RWPE1 (cell line): Measurements from ENCODE around the gene EHD4.
A peak's percentile ranks its signal among the peaks of the same experiment; 100 is the strongest.

ENCODE experiments used
- CTCF ChIA-PET: fragments of 350-600 bp; sonication (Branson Sonifier 250); formaldehyde crosslinking; extraction: SDS; loops from one replicate; lab custom pipeline; 2021; lab: Yijun Ruan, JAX
- POLR2A ChIA-PET: fragments of 400-600 bp; formaldehyde crosslinking; extraction: SDS; loops from one replicate; lab custom pipeline; 2020; ENCODE audit warnings: antibody characterized with exemption; ENCODE audit not compliant: low non-redundant PET; lab: Yijun Ruan, JAX
- DNase-seq: peaks from one replicate; pipeline ENCODE4 v3.0.0; 2012; ENCODE audit warnings: low spot score
- H3K27ac ChIP-seq: fragments of 450-650 bp; 2 replicates; pipeline ENCODE4 v1.5.1; 2017
- TF ChIP-seq, protein P1 (sequence below): fragments of 450-650 bp; conservative IDR thresholded peaks from 2 replicates; pipeline ENCODE4 v1.5.1; 2017; ENCODE audit warnings: low read depth, mild to moderate bottlenecking

Gene EHD4

DNA sequence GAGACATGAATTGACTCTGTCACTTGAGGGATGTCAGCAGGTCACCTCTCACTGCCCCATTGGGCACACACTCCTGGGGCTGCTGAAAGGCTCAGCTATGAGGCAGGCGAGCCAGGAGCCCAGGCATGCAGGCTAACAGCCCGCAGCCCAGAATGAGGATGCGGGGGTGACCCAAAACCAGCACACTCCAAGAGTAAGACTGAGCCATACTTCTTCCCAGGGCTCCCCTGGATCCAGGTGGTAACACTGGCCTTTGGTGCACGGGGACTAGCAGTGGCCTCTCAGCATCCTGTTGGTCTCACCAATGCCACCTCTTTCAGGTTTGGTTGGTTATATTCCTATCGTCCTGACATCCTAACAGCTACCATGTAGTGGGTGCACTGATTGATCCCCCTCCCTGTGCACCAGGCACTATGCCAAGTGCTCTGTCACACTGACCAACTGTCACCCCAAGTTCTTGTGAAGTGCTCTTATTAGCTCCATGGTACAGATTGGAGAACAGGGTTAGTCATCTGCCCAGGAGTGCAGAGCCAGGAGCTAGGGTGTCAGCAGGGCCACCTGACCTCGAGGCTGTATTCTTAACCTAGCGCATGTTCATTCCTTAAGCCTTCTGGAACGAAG lies 53.7 kb downstream of the EHD4 start:
- peak overlapping the region; percentile 78 for H3K27ac ChIP-seq

DNA sequence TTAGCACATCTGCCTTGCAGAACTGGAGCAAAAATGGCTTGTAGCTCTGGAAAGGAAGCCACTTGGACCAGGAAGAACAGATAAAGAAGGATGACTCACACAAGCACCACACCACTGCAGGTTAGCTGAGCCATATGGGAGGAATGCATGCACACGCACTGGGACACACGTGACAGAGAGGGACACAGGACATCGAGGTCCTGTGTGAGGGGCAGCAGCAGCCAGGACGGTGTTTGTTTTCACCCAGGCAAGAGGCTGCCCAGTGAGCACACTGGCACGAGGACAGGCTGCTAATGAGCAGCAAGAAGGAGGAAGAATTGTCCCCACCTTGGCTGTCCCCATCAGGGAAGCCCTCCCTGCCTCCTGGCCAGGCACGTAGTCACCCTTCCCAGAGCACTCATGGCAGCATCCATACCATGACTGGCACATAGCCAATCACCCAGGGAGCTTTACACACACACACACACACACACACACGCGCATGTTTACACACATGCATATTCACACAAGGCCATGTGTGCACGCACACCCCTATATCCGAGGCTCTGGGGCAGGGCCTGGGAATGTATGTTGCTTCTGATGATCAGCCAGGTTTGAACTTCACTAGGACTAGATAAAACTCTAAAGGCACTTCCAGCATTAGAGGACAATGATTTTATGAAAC lies 54.5 kb downstream of the EHD4 start:
- DNase-seq = peak; percentile 71
- TF ChIP-seq, protein P1, sequence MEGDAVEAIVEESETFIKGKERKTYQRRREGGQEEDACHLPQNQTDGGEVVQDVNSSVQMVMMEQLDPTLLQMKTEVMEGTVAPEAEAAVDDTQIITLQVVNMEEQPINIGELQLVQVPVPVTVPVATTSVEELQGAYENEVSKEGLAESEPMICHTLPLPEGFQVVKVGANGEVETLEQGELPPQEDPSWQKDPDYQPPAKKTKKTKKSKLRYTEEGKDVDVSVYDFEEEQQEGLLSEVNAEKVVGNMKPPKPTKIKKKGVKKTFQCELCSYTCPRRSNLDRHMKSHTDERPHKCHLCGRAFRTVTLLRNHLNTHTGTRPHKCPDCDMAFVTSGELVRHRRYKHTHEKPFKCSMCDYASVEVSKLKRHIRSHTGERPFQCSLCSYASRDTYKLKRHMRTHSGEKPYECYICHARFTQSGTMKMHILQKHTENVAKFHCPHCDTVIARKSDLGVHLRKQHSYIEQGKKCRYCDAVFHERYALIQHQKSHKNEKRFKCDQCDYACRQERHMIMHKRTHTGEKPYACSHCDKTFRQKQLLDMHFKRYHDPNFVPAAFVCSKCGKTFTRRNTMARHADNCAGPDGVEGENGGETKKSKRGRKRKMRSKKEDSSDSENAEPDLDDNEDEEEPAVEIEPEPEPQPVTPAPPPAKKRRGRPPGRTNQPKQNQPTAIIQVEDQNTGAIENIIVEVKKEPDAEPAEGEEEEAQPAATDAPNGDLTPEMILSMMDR = no peak
- peak overlapping the region; percentile 78 for H3K27ac ChIP-seq
- ChIA-PET POLR2A (no interaction called here), CTCF (interaction anchor here (0.5 kb wide), 1 partner anchor 220 kb away, joined by 4 read pairs; no protein-coding TSS in a partner anchor)

More for the DNA sequence above, 53.7 kb downstream of the EHD4 start:
- CTCF ChIA-PET = interaction anchor here (0.5 kb wide), 1 partner anchor 146 kb away, joined by 3 read pairs; no protein-coding TSS in a partner anchor
- POLR2A ChIA-PET = no interaction called here
- DNase-seq = no peak
- TF ChIP-seq, protein P1 = no peak

DNA sequence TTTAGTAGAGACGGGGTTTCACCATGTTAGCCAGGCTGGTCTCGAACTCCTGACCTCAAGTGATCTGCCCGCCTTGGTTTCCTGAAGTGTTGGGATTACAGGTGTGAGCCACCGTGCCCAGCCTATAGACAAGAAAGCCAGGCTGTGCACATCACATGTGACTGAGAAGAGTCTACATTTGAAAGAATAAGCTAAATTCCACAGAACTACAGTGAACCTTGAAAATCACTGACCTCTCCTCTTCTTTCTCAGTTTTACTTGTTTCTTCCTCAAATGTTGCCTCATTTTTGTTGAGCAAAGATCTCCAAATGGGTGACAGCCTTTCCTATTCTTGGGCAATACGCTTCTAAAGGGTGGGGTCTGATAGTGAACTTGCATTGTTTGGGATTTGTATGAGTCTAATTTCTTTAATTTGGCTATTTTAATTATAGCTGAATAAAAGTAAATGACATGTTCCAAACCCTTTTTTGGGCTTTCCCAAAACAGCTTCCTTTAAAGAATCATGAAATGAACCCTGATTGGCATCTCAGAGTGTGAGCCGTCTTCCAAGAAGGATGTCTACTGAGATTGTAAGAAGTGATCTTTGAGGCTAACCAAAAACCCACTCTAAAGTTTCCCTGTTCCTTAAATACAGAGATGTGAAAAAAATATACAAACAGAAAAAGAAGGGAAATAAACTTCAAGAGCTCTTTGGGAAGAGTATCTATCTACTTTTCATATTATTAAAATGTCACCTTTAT lies 56.9 kb downstream of the EHD4 start:
- H3K27ac ChIP-seq = no peak overlapping the region
- TF ChIP-seq, protein P1 = no peak
- ChIA-PET CTCF (interaction anchor here (0.7 to 1.5 kb wide), 3 partner anchors 11 to 39 kb away, joined by 3 to 7 read pairs (median 5); no protein-coding TSS in a partner anchor), POLR2A (no interaction called here)
- no peak for DNase-seq

DNA sequence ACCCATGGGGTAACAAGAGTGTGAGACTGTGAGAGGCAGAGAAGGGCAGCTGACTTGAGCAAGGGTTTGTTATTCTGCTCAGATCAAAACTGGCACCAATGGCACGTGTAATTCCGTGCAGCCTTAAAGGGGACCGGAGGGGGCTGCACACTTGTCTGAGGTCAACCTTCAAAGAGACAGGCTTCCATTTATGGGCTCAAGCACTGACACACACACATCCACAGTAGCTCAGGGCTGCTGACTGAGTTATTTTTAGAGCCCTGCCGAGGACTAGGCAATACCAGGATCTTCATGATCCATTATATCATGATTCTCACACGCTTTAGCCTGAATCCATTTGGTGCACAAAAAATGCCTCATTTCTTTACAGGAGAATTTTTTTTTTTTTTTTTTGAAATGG lies 57.9 kb downstream of the EHD4 start:
- no peak for DNase-seq
- TF ChIP-seq, protein P1 = no peak
- ChIA-PET CTCF (interaction anchor here (0.5 to 0.7 kb wide), 2 partner anchors 42 to 65 kb away, joined by 4 read pairs; no protein-coding TSS in a partner anchor), POLR2A (interaction anchor here (0.6 kb wide), 1 partner anchor 300 kb away, joined by 3 read pairs; no protein-coding TSS in a partner anchor)
- no peak overlapping the region for H3K27ac ChIP-seq

DNA sequence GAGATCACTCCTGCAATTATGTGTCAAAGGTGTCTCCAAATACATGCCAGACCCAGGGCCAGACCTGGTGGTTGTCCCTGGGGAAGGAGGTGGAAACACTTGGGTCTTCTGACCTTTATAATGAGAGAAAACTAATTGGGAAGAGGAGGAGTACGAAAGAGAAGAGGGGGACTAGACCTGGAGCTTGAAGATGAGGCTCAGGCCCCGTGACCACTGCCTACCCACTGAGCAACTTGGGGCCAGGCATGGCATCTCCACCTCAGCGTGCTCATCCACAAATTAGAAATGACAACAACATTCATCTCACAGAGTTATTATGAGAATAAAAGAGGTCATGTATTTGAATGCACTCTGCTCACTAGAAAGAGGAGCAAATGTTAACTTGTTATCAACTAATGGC lies 59.1 kb downstream of the EHD4 start:
- no peak overlapping the region for H3K27ac ChIP-seq
- POLR2A ChIA-PET = no interaction called here
- CTCF ChIA-PET = no interaction called here

More for the DNA sequence above, 59.1 kb downstream of the EHD4 start:
- TF ChIP-seq, protein P1 = no peak
- no peak for DNase-seq
